Islet of Langerhans (tissue), 1 donor: ENCODE results near the gene FAM118B.

Source experiments
- FAIRE-seq: peaks from one replicate; lab custom pipeline; 2011; peaks lifted over from hg19 to GRCh38; lab: Jason Lieb, UNC

The FAM118B gene

GRCh38 chr11:126186708-126187529, 24.7 kb upstream of the FAM118B start:
- FAIRE-seq, result no peak

DNA sequence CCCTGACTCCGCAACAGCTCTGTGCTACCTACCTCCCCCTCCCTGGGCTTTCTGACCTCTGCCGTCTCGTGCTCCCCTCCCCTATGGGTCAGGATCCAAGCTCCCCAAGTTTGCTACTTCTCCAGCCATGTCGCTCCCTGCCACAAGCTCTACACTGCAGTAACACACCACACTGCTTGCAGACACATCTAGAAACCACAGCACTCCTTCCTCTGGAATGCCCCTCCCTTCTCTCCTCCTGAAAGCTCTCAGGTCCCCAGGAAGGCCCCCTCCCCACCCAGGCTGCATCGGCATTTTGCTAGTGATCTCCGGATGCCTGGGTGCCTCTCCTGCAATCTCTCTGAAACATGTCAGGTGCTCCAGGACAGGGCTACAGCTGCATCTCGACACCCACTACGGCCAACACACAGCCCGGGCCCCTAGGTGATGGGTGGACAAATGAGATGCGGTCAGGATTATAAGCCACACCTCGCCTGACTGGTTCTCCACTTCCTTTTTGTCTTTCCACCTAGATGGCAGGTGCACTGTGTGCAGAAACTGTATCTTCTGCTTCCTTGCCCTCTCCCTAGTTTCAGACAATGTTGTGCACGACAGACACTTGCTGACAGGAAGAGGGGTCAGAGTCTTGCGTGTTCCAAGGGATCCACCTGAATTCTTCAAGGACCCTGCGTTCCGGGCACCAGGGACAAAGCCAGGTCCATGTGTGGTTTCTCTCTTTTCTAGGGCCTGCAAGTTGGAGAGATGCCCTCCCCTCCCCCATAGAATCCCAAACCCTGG, 23.1 kb upstream of the FAM118B start:
- no peak for FAIRE-seq

- no peak for FAIRE-seq
These were observed 22.3 kb upstream of the FAM118B start for GRCh38 chr11:126189109-126189929.

- FAIRE-seq, result no peak
These were observed 20.8 kb upstream of the FAM118B start for GRCh38 chr11:126190792-126191191.

- FAIRE-seq, result no peak
These were observed 20.1 kb upstream of the FAM118B start for GRCh38 chr11:126191379-126192073.

DNA sequence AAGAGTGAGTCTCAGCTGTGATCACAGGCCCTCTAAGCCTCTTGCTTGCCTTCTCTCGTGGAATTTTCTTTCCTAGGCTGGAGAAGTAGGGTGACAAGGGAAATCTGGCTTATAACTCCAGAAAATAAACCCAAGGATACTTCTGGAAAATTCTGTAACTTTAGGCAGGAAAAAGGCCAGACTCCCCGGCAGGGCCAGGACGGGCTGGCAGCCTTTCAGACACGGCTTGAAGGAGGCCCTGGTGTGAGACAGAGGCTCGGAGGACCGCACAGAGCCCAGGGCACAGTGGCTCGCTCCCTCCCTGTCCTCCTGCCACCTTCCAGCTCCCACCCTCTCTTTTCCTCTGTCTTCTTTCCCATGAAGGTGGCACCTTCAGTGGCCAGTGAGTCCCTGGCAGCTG, 19.2 kb upstream of the FAM118B start:
- FAIRE-seq, result no peak

DNA sequence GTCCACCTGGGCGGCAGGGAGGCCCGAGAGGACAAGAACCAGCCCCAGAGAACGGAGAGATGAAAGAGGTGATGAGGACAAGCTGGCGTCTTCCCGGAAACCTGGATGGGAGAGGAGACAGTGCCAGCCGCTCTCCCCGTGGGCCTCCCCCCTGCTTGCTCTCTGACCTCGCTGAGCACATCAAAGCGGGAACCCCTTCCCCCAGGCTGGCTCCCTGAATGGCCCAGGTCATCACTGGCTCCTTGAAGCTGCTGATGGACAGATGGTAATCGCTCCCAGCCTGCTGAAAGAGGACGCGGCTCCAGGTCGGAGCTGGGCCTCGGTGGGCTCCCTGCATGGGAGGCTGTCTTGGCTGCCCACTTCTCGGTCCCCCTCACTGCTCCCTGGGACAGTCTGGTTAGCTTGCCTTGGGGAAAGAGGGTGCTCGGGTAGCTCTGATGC, 18.5 kb upstream of the FAM118B start:
- FAIRE-seq, result no peak

DNA sequence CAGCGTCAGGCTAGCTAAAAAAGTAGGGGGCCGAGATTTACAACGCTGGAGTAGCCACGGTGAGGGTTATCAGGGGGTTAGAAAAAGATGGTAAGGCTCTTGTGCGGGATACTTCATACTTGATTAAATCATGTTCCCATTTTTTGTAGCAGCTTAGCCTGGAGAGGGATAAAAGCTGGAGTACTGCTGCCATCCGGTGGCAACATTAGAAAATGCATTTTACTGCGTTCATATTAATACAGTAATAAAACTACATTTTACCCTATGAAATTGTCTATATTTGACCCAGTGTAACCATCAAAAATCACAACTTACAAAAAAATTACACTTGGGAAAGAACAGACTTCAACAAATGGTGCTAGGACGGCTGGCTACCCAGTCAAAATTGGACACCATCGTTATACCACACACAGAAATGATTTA, 17.4 kb upstream of the FAM118B start:
- FAIRE-seq, result peak; percentile 94

DNA sequence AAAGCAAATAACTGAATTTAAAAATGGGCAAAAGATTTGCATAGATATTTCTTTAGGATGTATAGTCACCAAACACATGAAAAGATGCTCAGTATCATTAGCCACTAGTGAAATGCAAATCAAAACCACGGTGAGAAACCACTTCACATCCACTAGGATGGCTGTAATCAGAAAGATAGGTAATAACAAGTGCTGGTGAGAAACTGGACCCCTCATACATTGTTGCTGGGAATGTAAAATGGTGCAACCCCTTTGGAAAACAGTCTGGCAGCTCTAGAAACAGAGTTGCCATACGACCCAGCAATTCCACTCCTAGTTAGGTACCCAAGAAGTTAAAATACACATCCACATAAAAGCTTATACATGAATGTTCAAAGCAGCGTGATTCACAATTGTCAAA, 16.5 kb upstream of the FAM118B start:
- no peak for FAIRE-seq

DNA sequence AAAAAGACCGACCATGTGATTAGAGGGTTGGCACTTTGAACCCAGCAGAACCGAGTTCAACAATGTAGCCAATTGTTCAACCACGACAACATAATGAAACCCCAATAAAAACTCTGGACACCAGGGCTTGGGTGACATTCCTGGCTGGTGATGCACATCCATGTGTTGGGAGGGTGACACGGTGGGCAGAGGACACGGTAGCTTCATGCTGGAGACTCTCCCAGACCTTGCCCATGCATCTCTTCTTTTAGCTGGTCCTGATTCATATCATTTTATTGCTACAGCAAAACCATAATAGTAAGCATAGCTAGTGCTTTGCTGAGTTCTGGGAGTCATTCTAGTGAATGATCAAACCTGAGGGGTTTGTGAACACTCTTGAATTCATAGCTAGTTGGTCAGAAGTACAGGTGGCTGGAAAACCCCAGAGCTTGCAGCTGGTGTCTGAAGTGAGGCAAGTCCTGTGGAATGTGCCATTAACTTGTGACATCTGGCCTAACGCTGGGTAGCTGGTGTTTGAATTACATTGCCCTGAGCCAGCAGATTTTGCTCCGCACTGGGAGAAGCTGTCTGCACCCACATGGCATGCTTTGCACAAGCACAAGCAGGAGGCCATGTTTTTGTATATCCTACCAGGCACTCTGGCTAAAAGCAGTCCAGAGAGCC, 14.2 kb upstream of the FAM118B start:
- FAIRE-seq, result peak; percentile 24

DNA sequence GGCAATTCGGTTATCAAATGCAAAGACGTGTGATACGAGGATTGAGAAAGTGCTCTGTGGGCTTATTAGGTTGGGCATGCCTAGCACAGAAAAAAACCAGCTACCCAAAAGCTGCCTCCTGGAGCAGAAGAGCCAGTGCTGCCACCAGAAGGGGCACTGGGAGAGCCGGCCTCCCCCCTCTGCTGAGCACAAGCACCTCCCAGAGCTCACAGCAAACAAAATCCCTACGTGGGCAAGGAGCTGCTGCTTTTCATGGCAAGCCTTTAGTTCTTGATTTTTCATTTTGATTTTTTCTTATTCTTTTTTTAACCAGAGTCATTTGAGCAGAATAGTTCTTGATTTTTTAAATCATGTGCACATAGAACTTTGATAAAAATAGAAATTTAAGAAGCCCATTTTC, 12.9 kb upstream of the FAM118B start:
- FAIRE-seq, result no peak

DNA sequence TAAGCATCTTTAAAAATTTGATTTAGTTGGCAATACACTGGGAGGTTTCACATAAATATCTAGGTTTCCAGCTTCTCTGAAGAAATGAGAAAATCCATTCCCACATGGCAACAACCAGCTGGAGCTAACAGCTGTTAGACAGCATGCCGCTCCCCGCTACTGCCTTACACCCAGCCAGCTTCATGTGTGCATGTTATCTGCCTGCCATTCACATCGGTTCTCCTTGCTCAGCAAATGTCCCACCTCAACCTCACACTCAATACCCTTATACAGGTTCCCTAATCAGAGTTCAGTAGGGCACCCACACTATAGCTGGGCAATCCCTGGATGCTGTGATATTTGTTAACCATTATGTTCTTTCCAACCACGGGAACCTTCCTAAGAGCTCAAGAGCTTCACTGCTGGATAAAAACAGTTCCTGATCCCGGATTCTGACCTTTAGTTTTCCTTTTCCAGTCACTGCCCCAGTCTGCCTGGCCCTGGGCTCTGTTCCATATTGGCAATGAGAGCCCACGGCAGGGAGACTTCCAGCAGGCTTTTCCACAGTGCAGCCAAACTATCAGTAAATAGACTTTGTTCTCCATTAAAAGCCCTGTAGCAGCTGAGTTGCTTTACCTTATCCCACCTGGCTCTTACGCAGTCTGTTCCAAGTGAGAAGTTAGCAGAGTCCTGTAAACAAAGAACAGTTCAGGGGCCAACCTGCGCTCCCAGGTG, 8.8 kb upstream of the FAM118B start:
- no peak for FAIRE-seq

- no peak for FAIRE-seq
These were observed 6.2 kb upstream of the FAM118B start for GRCh38 chr11:126205359-126205758.

- no peak for FAIRE-seq
These were observed 3.7 kb upstream of the FAM118B start for GRCh38 chr11:126207896-126208295.

DNA sequence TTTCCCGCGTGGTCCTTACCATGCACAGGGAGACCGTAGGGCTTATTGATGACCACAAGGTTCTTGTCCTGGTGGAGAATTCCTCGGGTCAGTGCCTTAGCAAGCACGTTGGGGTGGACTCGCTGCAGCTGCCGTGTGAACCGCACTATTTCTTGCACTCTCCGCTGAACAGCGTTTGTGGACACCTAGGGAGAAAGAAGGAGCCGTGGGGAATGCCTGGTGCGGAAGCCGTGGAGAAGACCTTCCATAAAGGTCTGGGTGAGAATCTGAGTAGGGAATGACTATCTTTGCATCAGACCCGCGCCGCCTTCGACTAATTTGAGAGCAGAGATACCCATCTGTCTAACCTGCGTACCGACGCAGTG, 729 bp upstream of the FAM118B start:
- FAIRE-seq, result no peak

DNA sequence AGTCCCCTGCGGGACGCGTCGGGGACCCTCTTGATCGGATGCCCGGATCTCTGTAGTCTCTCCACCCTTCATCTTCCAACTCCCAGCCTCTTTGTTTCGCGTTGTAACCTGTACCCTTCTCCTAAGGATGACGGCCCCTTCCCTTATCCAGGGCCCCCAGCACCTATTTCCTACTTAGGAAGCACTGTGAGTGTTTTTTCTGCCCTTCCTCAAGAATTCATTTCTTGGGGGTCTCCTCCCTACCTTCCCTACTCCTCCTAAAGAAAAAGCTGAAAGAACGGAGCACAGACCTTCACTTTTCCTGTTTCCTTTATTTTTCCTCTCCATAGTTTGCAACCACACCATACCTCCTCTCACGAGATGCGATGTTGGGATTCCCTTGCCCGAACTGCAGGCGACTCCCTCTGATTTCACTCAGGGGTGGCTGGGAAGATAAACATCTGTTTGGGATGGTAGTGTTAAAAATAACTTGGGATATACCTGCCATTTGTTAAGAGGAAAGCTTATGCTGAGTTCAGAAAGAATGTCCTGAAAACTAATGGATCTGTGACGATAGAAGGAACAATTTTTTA, 593 bp downstream of the FAM118B start:
- FAIRE-seq, result no peak

- FAIRE-seq, result no peak
These were observed 2.9 kb downstream of the FAM118B start for GRCh38 chr11:126214441-126214840.

- no peak for FAIRE-seq
These were observed 3.3 kb downstream of the FAM118B start for GRCh38 chr11:126214841-126215240.

GRCh38 chr11:126216526-126217305, 5.1 kb downstream of the FAM118B start:
- no peak for FAIRE-seq

DNA sequence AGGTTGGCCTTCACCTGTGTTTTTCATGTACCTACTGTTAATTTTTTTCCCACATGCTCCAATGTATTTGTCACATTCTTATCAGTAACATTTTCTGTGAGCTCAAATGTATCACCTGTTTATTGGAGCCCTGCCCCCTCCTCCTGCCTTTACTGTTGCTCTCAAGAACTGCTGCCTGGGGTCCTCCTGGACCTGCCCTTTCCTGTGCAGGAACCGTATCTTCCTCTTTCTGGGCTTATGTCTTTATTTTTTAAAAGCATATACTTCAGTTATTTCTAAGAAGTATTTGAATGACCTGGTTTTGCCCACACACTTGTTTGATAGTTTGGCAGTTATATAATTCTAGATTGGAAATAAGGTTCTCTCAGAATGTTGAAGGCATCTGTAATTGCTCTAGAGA, 5.9 kb downstream of the FAM118B start:
- FAIRE-seq, result no peak
